ENCODE measurements around the gene PNPLA3. TPM values are rescaled to one million over a fixed set of nuclear protein-coding genes. Genes with fewer than 3 reads are reported as not detected.

PNPLA3 gene
- total and polyA plus RNA-seq, 9 of the 15 experiments (the other 6 are each of a cell fraction or from before 2014, with no cell fraction given), result 0.20 to 0.48 (median 0.38) TPM; not detected in 6

DNA sequence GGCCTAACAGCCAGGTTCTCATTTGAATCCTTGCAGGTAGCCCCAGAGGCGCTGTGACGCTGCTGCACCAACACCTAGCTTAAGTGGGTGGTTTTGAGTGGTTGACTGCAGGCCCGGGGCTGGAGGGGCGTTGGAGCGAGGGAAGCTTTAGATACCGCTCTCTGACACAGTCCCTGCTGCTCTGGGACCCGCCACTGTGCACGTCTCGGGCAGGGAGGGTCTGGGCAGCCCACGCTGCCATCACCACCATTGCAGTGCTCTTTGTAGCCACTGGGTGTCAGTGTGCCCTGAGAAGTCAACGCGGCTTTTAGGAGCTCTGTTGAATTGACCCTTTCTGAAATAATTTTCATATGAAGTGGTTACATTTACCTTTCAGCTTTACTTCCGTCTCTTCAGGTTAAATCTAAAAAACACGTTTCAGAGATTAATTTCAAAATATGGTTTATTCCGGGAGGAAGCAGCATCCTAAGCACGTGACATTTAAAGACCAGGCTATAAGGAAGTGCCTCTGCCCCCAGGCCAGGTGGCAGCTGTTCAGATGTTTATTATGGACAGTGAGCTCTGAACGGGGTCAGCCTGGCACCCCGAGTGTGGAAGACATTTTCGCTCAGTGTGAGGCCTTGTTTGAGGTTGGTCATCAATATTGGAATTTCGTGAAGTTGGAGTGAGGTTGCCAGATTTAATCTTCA, 69.6 kb downstream of the PNPLA3 start (continued):
- TF ChIP-seq ZBTB7A (IDR thresholded peaks at IDR 0.05; ENCODE audit: borderline replicate concordance, control insufficient read depth, low read depth, low read length) (no peak), DDX20 (tag; IDR thresholded peaks at IDR 0.05; ENCODE audit: low read depth) (no peak), SP2 (IDR thresholded peaks at IDR 0.05; ENCODE audit: extremely low read depth, low read depth, low read length, poor library complexity, severe bottlenecking) (no peak), ZNF696 (CRISPR knock-in tag; conservative IDR thresholded peaks at IDR 0.05) (no peak), FOXM1 (IDR thresholded peaks at IDR 0.05; ENCODE audit: low read depth) (no peak), FOXM1 (CRISPR knock-in tag; IDR thresholded peaks at IDR 0.05; ENCODE audit: low read depth) (no peak), CHD2 (IDR thresholded peaks at IDR 0.05; ENCODE audit: low read depth, low read length) (no peak), XRCC5 (IDR thresholded peaks at IDR 0.05; ENCODE audit: low read depth, low read length) (no peak), JUN (IDR thresholded peaks at IDR 0.05; ENCODE audit: borderline replicate concordance, low read depth, low read length) (no peak), JUN (CRISPR knock-in tag; IDR thresholded peaks at IDR 0.05; ENCODE audit: borderline replicate concordance) (no peak), HOXB6 (CRISPR knock-in tag; IDR thresholded peaks at IDR 0.05; ENCODE audit: borderline replicate concordance) (no peak), RBFOX2 (IDR thresholded peaks at IDR 0.05; ENCODE audit: low read depth, low read length) (no peak)
- TF ChIP-seq, protein P1, sequence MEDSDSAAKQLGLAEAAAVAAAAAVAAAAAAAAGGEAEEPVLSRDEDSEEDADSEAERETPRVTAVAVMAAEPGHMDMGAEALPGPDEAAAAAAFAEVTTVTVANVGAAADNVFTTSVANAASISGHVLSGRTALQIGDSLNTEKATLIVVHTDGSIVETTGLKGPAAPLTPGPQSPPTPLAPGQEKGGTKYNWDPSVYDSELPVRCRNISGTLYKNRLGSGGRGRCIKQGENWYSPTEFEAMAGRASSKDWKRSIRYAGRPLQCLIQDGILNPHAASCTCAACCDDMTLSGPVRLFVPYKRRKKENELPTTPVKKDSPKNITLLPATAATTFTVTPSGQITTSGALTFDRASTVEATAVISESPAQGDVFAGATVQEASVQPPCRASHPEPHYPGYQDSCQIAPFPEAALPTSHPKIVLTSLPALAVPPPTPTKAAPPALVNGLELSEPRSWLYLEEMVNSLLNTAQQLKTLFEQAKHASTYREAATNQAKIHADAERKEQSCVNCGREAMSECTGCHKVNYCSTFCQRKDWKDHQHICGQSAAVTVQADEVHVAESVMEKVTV (CRISPR knock-in tag; IDR thresholded peaks at IDR 0.05), result 0 out of 2 replicates have a peak, but pooled peaks have one; percentile 19
- TF ChIP-seq, protein P2, sequence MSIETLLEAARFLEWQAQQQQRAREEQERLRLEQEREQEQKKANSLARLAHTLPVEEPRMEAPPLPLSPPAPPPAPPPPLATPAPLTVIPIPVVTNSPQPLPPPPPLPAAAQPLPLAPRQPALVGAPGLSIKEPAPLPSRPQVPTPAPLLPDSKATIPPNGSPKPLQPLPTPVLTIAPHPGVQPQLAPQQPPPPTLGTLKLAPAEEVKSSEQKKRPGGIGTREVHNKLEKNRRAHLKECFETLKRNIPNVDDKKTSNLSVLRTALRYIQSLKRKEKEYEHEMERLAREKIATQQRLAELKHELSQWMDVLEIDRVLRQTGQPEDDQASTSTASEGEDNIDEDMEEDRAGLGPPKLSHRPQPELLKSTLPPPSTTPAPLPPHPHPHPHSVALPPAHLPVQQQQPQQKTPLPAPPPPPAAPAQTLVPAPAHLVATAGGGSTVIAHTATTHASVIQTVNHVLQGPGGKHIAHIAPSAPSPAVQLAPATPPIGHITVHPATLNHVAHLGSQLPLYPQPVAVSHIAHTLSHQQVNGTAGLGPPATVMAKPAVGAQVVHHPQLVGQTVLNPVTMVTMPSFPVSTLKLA (conservative IDR thresholded peaks at IDR 0.05), result no peak
- TF ChIP-seq, protein P3, sequence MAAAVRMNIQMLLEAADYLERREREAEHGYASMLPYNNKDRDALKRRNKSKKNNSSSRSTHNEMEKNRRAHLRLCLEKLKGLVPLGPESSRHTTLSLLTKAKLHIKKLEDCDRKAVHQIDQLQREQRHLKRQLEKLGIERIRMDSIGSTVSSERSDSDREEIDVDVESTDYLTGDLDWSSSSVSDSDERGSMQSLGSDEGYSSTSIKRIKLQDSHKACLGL (CRISPR knock-in tag; IDR thresholded peaks at IDR 0.05; ENCODE audit: borderline replicate concordance, poor library complexity, severe bottlenecking), result no peak
- TF ChIP-seq, protein P4, sequence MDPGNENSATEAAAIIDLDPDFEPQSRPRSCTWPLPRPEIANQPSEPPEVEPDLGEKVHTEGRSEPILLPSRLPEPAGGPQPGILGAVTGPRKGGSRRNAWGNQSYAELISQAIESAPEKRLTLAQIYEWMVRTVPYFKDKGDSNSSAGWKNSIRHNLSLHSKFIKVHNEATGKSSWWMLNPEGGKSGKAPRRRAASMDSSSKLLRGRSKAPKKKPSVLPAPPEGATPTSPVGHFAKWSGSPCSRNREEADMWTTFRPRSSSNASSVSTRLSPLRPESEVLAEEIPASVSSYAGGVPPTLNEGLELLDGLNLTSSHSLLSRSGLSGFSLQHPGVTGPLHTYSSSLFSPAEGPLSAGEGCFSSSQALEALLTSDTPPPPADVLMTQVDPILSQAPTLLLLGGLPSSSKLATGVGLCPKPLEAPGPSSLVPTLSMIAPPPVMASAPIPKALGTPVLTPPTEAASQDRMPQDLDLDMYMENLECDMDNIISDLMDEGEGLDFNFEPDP (CRISPR knock-in tag; IDR thresholded peaks at IDR 0.05), result no peak

Data from K562 (cell line).